ENCODE results near the gene MILR1.
"Not testable (repeated sequence)": the region's sequence is repeated elsewhere in the genome, so short reads cannot be mapped to it uniquely, and the experiment has no call there.

The MILR1 gene

DNA sequence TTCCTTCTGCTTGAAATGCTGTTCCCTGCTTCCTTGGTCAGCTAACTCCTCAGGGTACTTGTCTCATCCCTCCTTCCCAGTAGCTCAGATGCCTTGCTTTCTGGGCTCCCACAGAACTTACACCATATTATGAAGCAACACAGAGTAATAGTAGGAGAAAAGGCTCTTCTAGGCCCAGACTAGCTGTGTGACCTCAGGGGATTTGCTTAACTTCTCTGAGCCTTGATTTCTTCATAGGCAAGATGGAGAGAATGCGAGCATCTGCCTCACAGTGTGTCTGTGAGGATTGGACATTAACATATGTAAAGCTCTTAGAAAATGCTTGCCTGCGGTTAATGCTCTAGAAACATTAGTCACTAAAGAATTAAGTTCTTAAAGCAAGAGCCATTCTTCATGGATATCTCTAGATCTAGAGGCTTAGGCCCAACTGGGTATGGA lies 36.0 kb upstream of the MILR1 start:
- Histone ChIP-seq H3K9me3 (ENCODE audit: control insufficient read depth, insufficient read depth, low read length) (no peaks in the 10 kb centered on the region), H3K4me3 (ENCODE audit: low read depth, low read length) (no peak overlapping the region), H3K27me3 (ENCODE audit: control insufficient read depth, insufficient read depth, low read length) (no peaks in the 10 kb centered on the region), H3K9ac (ENCODE audit: low read depth, low read length) (no peak overlapping the region), H3K36me3 (ENCODE audit: control insufficient read depth, insufficient read depth, low read length) (no peaks in the 10 kb centered on the region), H3K4me1 (ENCODE audit: control insufficient read depth, insufficient read depth, low read length) (peaks cover 7% of the 10 kb centered on the region)

DNA sequence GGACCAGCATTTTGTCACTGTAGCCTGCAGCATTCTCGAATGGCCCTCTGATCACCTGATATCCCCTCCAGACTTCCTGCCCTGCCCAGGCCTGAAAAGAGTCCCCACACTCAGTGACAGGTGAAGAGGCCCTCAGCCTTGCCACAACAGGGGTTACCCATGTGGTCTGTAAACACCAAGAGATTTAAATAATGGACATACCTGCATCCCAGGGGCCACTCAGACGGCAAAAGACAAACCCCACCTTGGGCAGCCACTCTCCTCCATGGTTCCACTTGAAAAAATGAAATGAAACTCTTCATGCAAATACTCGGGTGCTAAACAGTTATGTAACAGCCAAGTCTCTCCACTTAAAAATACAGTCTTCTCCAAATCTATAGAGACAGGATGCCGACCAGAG lies 35.4 kb upstream of the MILR1 start:
- H3K36me3 ChIP-seq (ENCODE audit: control insufficient read depth, insufficient read depth, low read length) = no peaks in the 10 kb centered on the region
- H3K4me3 ChIP-seq (ENCODE audit: low read depth, low read length) = no peak overlapping the region
- H3K9me3 ChIP-seq (ENCODE audit: control insufficient read depth, insufficient read depth, low read length) = no peaks in the 10 kb centered on the region
- no peaks in the 10 kb centered on the region for H3K27me3 ChIP-seq (ENCODE audit: control insufficient read depth, insufficient read depth, low read length)
- H3K9ac ChIP-seq (ENCODE audit: low read depth, low read length) = no peak overlapping the region
- H3K4me1 ChIP-seq (ENCODE audit: control insufficient read depth, insufficient read depth, low read length) = peaks cover 7% of the 10 kb centered on the region

DNA sequence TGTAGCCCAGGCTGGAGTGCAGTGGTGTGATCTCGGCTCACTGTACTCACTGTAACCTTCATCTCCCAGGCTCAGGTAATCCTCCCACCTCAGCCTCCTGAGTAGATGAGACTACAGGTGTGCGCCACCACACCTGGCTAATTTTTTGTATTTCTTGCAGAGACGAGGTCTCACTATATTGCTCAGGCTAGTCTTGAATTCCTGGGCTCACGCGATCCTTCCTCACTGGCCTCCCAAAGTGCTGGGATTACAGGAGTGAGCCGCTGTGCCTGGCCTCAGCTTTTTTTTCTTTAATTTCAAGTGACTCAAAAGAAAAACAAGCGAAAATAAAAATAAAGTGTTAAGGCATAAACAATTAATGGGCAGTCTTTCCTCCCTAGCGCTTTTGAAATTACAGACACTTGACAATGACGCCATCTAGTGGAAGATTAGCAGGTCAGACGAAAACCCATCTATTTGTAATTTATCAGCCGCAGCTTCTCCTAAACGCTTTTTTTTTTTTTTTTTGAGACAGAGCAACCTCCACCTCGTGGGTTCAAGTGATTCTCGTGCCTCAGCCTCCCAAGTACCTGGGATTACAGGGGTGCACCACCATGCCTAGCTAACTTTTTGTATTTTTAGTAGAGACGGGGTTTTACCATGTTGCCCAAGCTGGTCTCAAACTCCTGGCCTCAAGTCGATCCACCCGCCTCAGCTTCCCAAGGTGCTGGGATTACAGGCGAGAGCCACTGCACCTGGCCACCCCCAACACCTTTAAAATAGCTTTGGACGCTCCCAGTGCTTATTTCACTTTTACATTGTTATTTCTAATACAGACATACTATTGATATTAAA lies 30.2 kb upstream of the MILR1 start:
- H3K36me3 ChIP-seq (ENCODE audit: control insufficient read depth, insufficient read depth, low read length) = no peaks in the 10 kb centered on the region
- H3K27me3 ChIP-seq (ENCODE audit: control insufficient read depth, insufficient read depth, low read length) = no peaks in the 10 kb centered on the region
- H3K4me1 ChIP-seq (ENCODE audit: control insufficient read depth, insufficient read depth, low read length) = no peaks in the 10 kb centered on the region
- H3K9ac ChIP-seq (ENCODE audit: low read depth, low read length) = no peak overlapping the region
- no peak overlapping the region for H3K4me3 ChIP-seq (ENCODE audit: low read depth, low read length)
- H3K9me3 ChIP-seq (ENCODE audit: control insufficient read depth, insufficient read depth, low read length) = no peaks in the 10 kb centered on the region

- Histone ChIP-seq H3K27me3 (ENCODE audit: control insufficient read depth, insufficient read depth, low read length) (no peaks in the 10 kb centered on the region), H3K9ac (ENCODE audit: low read depth, low read length) (no peak overlapping the region), H3K36me3 (ENCODE audit: control insufficient read depth, insufficient read depth, low read length) (no peaks in the 10 kb centered on the region), H3K4me1 (ENCODE audit: control insufficient read depth, insufficient read depth, low read length) (no peaks in the 10 kb centered on the region), H3K4me3 (ENCODE audit: low read depth, low read length) (no peak overlapping the region), H3K9me3 (ENCODE audit: control insufficient read depth, insufficient read depth, low read length) (no peaks in the 10 kb centered on the region)
These were observed 28.7 kb upstream of the MILR1 start for GRCh38 chr17:64420143-64420670.

DNA sequence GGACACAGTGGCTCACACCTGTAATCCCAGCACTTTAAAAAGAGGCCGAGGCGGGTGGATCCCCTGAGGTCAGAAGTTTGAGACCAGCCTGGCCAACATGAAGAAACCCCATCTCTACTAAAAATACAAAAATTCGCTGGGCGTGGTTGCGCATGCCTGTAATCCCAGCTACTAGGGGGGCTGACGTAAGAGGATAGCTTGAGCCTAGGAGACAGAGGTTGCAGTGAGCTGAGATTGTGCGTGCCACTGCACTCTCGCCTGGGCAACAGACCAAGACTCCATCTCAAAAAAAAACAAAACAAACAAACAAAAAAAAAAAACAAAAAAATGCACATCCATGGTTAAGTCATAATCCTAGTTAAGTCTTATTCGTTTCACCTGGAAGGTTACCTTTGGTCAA lies 26.8 kb upstream of the MILR1 start:
- H3K27me3 ChIP-seq (ENCODE audit: control insufficient read depth, insufficient read depth, low read length); H3K9me3 ChIP-seq (ENCODE audit: control insufficient read depth, insufficient read depth, low read length); H3K9ac ChIP-seq (ENCODE audit: low read depth, low read length); H3K4me1 ChIP-seq (ENCODE audit: control insufficient read depth, insufficient read depth, low read length); H3K36me3 ChIP-seq (ENCODE audit: control insufficient read depth, insufficient read depth, low read length); H3K4me3 ChIP-seq (ENCODE audit: low read depth, low read length): not testable (repeated sequence)

DNA sequence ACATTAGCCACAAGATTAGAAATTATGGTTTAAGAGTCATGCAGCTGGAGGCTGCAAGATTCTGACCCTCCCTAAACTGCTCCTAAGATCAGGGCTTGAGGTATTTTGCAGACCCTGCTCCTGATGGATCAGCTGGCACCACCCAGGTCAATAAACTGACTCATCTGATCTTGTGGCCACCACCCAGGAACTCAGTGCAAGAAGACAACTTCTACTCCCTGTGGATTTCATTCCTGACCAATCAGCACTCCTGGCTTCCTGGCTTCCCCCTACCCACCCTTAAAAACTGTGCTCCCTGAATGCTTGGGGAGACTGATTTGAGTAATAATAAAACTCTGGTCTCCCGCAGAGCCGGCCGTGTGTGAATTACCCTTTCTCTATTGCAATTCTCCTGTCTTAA lies 25.0 kb upstream of the MILR1 start:
- H3K4me3 ChIP-seq (ENCODE audit: low read depth, low read length) = no peak overlapping the region
- H3K4me1 ChIP-seq (ENCODE audit: control insufficient read depth, insufficient read depth, low read length) = no peaks in the 10 kb centered on the region
- no peaks in the 10 kb centered on the region for H3K27me3 ChIP-seq (ENCODE audit: control insufficient read depth, insufficient read depth, low read length)
- H3K36me3 ChIP-seq (ENCODE audit: control insufficient read depth, insufficient read depth, low read length) = no peaks in the 10 kb centered on the region
- H3K9ac ChIP-seq (ENCODE audit: low read depth, low read length) = no peak overlapping the region
- H3K9me3 ChIP-seq (ENCODE audit: control insufficient read depth, insufficient read depth, low read length) = no peaks in the 10 kb centered on the region

GRCh38 chr17:64424324-64424849 lies 24.5 kb upstream of the MILR1 start:
- Histone ChIP-seq H3K9ac (ENCODE audit: low read depth, low read length) (no peak overlapping the region), H3K4me1 (ENCODE audit: control insufficient read depth, insufficient read depth, low read length) (no peaks in the 10 kb centered on the region), H3K9me3 (ENCODE audit: control insufficient read depth, insufficient read depth, low read length) (no peaks in the 10 kb centered on the region), H3K27me3 (ENCODE audit: control insufficient read depth, insufficient read depth, low read length) (no peaks in the 10 kb centered on the region), H3K4me3 (ENCODE audit: low read depth, low read length) (no peak overlapping the region), H3K36me3 (ENCODE audit: control insufficient read depth, insufficient read depth, low read length) (no peaks in the 10 kb centered on the region)

DNA sequence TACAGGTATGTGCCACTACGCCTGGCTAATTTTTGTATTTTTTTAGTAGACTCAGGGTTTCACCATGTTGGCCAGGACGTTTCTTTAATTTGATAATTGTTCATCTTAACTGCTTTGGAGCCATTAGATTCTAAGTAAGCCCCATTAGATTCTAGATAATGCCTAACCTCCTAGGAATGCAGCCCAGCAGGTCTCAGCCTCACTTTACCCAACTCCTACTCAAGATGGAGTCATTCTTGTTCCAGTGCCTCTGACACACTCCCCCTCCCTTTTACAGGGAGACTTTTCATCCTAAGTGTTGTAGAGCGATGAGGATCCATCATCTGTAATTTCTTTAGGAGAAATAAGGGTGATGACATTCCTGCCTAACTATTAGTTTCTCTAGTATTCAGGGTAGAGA lies 23.7 kb upstream of the MILR1 start:
- H3K27me3 ChIP-seq (ENCODE audit: control insufficient read depth, insufficient read depth, low read length) = no peaks in the 10 kb centered on the region
- H3K9me3 ChIP-seq (ENCODE audit: control insufficient read depth, insufficient read depth, low read length) = no peaks in the 10 kb centered on the region
- no peaks in the 10 kb centered on the region for H3K36me3 ChIP-seq (ENCODE audit: control insufficient read depth, insufficient read depth, low read length)
- H3K4me3 ChIP-seq (ENCODE audit: low read depth, low read length) = no peak overlapping the region
- no peaks in the 10 kb centered on the region for H3K4me1 ChIP-seq (ENCODE audit: control insufficient read depth, insufficient read depth, low read length)
- no peak overlapping the region for H3K9ac ChIP-seq (ENCODE audit: low read depth, low read length)

DNA sequence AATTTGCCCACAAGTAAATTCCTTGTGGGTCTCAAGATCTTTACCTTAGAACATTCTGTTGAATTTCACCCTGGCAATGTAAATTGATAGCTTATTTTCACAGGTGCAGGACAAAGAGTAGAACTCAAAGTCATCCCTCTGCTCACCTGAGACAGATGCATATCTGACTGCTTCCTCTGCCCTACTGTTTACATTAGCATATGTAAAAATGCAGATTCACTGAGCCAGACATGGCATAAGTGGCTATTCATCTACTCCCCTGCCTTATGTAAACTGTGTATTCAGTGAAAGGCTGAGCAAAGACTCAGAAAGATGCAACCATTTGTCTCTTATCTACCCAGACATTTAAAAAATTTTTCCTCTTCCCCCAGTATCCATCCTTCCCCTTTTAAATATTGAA lies 22.3 kb upstream of the MILR1 start:
- Histone ChIP-seq H3K9ac (ENCODE audit: low read depth, low read length) (no peak overlapping the region), H3K27me3 (ENCODE audit: control insufficient read depth, insufficient read depth, low read length) (no peaks in the 10 kb centered on the region), H3K4me1 (ENCODE audit: control insufficient read depth, insufficient read depth, low read length) (no peaks in the 10 kb centered on the region), H3K4me3 (ENCODE audit: low read depth, low read length) (no peak overlapping the region), H3K36me3 (ENCODE audit: control insufficient read depth, insufficient read depth, low read length) (no peaks in the 10 kb centered on the region), H3K9me3 (ENCODE audit: control insufficient read depth, insufficient read depth, low read length) (no peaks in the 10 kb centered on the region)

- Histone ChIP-seq H3K4me1 (ENCODE audit: control insufficient read depth, insufficient read depth, low read length) (no peaks in the 10 kb centered on the region), H3K4me3 (ENCODE audit: low read depth, low read length) (no peak overlapping the region), H3K9me3 (ENCODE audit: control insufficient read depth, insufficient read depth, low read length) (no peaks in the 10 kb centered on the region), H3K36me3 (ENCODE audit: control insufficient read depth, insufficient read depth, low read length) (no peaks in the 10 kb centered on the region), H3K9ac (ENCODE audit: low read depth, low read length) (no peak overlapping the region), H3K27me3 (ENCODE audit: control insufficient read depth, insufficient read depth, low read length) (no peaks in the 10 kb centered on the region)
These were observed 20.5 kb upstream of the MILR1 start for GRCh38 chr17:64428406-64428805.

GRCh38 chr17:64430036-64430435 lies 18.9 kb upstream of the MILR1 start:
- not testable (repeated sequence) for H3K27me3 ChIP-seq (ENCODE audit: control insufficient read depth, insufficient read depth, low read length); H3K4me3 ChIP-seq (ENCODE audit: low read depth, low read length); H3K9me3 ChIP-seq (ENCODE audit: control insufficient read depth, insufficient read depth, low read length); H3K9ac ChIP-seq (ENCODE audit: low read depth, low read length); H3K4me1 ChIP-seq (ENCODE audit: control insufficient read depth, insufficient read depth, low read length); H3K36me3 ChIP-seq (ENCODE audit: control insufficient read depth, insufficient read depth, low read length)

DNA sequence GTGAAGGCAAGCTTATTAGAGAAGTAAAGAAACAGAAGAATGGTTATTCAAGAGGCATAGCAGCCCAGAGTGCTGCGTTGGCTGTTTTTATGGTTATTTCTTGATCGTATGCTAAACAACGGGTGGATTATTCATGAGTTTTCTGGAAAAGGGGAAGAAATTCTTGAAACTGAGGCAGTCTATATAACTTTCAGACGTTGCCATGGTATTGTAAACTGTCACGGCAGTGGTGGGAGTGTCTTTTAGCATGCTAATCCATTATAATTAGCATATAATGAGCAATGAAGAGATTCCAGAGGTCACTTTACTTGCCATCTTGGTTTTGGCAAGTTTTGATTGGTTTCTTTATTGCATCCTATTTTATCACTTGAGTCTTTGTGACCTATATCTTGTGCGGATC lies 17.4 kb upstream of the MILR1 start:
- Histone ChIP-seq H3K4me3 (ENCODE audit: low read depth, low read length) (no peak overlapping the region), H3K36me3 (ENCODE audit: control insufficient read depth, insufficient read depth, low read length) (no peaks in the 10 kb centered on the region), H3K9me3 (ENCODE audit: control insufficient read depth, insufficient read depth, low read length) (peaks cover 3% of the 10 kb centered on the region), H3K9ac (ENCODE audit: low read depth, low read length) (no peak overlapping the region), H3K27me3 (ENCODE audit: control insufficient read depth, insufficient read depth, low read length) (no peaks in the 10 kb centered on the region), H3K4me1 (ENCODE audit: control insufficient read depth, insufficient read depth, low read length) (no peaks in the 10 kb centered on the region)

Data from iPS-15b (cell line).